HG02759 (cell line): ENCODE measurements around the gene IQGAP2.

Experiments
- ATAC-seq: cut with Tn5 transposase; IDR thresholded peaks from one replicate; pipeline ENCODE4 v1.9.1; 2021; ENCODE audit warnings: mild to moderate bottlenecking, moderate library complexity; ENCODE audit not compliant: unreplicated experiment

IQGAP2 gene

DNA sequence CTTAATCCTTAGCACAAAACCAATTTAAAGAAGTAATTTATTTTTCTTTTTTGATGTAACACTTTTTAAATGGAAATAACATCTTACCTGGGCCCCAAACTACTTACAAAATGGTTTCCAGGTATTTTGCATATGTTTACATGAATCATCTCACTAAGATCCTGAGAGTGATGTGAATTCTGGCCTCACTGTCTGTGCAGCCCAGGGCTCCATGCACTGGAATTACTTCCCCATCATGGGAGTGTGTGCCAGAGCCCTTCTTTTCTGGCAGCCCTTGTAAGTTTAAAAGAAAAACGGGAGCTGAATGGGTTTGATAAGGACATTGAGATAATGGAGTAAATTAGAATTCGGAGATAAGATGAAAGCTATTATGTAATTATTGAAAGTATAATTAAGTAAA is 300.6 kb downstream of the IQGAP2 start:
- ATAC-seq, result no peak

DNA sequence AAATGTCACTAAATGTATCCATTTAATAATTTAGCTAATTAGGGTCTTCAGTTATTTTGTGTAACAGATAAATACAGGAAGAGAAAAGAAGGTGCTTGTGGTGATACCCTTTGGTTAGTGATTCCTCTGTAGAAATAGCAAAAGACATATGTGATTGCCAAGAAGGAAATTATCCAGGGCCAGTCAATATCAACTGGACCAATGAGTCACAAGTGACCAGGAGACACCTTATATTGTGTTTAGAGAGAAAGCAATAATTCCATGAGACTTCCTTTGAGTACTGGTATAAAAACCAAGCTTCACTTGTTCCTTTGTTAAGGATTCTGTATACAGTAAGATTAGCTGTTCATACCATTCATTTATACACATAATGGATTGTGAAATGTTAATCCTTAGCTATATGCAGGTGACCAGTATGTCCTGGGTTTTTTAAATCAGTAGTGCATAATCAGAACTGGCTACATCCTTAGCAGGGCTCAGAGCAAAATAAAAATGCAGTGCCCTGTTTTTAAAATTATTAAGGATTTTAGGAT is 301.1 kb downstream of the IQGAP2 start:
- no peak for ATAC-seq

DNA sequence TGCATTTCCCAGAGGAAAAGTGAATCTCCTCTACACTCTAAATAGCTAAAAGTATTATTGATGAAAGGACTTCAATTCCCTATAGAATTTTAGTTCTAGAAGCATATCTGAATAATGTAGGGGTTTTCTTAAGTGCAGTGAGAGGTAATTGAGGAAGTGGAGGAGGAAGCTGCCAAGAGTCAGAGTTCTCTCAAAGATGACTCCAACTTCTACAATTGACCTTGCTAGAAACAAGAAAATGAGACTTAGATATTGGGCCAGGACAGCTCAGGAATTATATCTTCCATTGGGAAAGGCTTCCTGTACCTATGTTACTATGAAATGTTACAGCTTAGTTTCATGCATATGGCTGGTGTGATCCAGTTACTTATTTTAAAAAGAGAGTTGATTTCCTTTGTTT is 302.5 kb downstream of the IQGAP2 start:
- no peak for ATAC-seq

DNA sequence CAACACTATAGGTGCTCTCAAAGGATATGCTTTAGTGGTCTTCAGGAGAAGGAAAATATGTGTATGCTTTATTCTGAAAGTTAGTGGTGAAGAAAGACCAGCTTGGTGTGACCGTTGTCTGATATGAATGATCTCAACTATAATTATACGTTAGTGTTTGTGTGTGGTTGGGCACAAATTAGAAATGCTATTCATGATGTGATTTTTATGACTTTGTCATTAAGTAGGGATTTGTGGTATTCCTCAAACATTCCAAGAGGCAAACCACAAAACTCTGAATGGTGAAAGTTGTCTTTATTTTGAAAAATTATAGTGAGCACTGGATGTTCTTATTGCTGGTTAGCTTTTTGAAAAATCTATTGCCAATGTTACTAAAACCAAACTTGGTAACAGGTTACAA is 306.7 kb downstream of the IQGAP2 start:
- no peak for ATAC-seq

DNA sequence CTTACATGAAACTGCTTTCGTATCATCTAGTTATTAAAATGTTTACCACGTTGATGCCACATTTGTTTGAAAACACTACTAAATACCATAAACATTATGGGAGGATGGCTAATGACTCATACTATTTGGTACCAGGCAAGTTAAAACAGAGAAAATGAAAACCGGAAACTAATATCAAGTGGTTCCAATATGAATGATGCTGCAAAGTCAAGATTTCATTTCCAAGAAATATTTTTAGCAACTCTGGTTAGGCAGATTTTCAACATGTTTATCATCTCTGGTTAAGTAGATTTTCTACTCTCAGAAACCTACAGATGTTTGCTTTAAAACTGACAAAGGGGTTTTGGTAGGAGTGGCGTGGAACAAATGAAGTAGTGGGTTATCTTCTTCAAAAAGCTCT is 307.9 kb downstream of the IQGAP2 start:
- no peak for ATAC-seq

DNA sequence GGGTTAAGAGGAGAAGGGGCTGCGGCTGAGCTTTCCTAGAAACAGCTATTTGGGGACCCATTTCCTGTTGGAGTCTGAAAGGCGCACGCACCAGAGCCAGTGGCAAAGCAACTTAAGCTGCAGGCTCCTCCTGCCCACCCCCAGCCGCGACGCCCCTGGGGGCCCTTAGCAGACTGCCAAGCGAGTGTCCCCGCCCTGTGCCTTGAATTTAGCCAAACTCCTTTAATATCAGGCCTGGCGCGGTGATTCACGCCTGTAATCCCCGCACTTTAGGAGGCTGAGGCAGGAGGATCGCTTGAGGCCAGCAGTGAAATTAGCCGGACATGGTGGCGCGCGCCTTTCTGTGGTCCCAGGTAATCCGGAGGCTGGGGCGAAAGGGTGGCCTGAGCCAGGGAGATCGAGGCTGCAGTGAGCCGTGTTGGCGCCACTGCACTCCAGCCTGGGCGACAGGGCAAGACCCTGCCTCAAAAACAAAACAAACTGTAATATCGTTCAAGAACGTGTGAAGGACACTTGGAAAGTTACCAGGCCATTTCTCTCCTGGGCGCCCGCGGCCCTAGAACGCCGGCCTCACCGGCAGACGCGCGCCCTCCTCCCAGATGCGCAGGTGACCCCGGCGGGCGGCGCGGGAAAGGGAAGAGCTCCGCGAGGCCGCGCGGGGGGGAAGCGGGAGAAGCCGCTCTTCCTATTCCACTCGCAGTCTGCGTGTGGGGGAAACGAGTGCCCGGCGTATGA is 311.8 kb downstream of the IQGAP2 start:
- peak; percentile 3 for ATAC-seq

DNA sequence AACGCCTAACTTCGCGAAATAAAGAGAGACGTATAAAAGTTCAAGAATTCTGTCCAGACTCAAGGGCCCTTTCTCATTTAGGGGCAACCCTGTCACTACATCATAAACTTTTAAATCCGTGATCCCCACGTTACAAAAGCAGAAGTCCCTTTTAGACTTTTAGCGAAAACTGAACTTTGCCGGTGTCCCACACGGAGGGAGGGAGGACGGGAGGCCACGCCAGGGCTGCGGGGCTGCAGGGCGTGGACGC is 312.3 kb downstream of the IQGAP2 start:
- ATAC-seq, result peak; percentile 35

DNA sequence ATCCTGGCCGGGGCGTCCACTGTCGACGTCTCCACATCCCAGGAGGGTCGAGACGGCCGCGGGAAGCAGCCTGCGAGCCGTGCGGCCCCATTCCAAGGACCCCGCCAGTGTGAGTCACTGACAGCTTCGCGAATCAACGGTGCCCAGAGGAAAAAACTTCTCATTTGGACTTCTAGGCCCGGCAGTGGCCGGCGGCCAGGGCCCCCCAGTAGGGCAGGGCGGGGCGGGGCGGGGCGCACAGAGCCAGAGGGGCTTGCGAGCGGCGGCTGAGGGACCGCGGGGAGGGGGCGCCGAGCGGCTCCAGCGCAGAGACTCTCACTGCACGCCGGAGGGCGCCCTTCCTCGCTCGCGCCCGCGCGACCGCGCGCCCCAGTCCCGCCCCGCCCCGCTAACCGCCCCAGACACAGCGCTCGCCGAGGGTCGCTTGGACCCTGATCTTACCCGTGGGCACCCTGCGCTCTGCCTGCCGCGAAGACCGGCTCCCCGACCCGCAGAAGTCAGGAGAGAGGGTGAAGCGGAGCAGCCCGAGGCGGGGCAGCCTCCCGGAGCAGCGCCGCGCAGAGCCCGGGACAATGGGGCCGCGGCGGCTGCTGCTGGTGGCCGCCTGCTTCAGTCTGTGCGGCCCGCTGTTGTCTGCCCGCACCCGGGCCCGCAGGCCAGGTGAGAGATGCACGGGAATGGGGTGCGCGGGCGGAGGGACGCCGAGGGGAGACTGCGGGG is 312.8 kb downstream of the IQGAP2 start, which contains the start of gene F2R:
F2R (plus strand) TSS at position 391 of the 720 bp plus-strand sequence; CDS start at position 573, 182 bp downstream.
- peak; percentile 75 for ATAC-seq

DNA sequence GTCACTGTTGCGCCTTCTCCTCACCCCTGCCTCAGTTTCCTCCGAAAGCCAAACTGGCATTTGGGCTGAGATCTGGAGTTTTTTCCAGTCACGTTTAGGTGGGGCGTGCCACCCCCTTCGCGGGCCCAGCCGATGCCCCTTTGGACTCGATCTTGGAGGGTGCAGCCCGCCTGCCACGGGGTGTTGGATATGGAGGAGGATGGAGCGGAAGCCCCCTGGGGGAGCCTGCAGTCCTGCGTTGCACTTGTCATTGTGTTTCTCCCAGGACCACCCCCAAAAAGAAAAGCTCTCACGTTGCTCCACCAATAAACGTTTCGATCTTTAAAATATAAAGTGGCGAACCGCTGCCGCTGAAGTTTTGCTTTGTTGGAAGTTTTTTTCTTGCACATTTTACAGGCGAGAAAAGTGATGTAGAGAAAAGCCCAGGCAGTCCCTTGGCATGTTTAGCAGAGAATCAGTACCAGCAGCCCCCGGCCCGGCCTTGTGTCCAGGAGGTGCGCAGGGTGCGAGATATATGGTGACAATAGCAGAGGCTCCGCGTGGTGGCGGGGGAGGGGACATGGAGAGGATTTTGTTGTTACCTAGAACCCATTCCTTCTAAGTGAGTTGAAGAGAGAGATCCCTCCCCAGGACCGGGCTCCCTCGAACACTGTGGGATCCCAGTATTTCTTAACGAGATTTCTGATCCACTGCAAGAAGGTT is 313.5 kb downstream of the IQGAP2 start:
- ATAC-seq, result no peak

DNA sequence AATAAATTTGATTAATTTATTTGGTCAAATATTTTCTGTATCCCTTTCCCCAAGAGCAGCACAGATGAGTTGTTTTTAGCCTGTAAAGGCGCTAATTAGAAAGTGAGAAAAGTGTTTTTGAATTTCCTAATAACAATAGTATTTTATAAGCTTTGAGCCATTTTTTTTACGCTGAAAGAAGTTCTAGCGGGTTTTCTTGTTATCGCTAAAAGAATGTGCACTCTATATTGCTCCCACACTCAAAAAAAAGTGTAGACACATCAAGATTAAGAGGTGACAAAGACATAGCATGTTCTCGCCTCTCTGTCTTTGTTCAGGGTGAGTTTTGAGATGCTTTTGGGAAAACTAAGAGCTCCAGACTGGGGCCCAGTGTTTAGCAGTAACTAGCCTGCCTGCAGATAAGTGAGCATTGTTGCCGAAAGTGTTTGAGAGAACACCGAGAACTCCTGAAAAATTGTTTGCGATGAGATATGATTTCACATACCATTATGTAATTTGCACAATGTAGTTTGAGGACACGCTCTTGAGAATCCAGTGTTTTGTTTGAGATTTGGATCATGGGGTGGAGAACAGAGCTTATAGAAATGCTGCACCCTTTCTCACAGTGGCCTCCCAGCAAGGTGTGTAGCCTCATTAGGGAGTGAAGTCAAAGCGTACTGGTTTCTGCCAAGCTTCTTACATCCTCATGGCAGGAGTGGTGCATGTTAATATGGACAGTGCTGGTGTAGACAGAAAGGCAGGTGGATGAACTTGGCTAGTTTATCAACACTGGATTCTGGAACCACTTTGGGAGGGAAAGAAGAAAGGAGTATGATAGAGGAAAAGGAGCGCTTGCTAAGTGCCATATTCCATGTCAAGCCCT is 314.4 kb downstream of the IQGAP2 start:
- no peak for ATAC-seq

DNA sequence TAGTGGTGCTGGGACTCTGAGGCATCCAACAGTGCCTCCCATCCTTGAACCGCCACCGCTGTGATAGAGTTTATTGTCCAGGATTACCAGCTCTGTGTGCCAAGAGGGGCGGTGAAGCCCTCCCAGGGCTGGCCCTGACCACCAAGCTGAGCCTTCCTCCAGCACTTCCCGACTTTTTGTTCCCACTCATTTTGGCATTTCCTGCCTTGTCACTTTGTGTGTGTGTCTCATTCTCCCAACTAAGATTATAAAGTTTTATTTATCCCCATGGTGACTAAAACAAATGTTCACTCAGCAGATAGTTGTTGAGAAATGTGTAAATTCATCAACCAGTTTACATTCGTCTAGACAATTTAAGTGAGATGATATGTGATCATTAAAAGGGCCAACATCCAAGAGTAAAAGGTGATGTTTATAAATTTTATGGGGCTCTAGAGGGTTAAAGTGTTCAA is 315.3 kb downstream of the IQGAP2 start:
- no peak for ATAC-seq

DNA sequence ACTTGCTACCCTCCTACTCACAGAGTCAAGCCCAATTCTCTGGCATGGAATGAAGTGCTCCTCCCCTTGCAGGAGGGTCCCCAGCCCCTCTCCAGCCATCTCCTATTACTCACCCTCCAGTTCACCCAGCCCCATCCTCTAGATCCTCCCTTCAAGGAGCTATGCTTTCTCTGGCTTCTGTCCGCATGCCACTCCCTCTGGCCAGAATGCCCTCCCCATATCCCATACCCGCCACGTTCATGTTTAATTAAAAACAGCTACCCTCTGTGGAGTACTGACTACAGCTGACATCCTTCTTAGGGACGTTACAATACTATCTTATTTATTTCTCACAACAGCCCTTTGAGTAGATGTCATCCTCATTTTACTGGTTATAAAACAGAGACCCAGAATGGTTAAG is 315.8 kb downstream of the IQGAP2 start:
- no peak for ATAC-seq

DNA sequence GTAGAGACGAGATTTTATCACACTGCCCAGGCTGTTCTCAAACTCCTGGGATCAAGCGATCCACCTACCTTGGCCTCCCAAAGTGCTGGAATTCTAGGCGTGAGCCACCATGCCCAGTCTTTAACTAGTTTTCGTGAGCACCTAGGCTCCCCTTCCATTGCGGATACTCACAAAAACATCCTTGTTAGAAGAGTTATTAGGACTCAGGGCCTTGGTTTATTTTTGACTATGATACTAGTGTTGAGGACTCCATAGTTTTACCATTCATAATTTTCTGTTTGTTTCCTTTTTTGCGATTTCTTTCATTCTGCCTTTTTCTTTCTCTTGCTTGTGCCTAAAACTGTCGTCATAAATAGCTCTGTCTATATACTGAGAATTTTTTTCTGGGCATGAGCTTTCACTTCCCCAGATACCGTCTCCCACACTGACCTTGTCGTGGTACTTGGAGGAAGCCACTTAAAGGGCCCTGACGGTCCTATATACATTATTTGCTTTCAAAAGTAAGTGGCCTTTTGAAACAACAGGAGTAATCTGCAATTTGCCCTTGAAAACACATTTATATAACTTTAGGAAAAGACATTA is 318.0 kb downstream of the IQGAP2 start:
- ATAC-seq, result peak; percentile 92

DNA sequence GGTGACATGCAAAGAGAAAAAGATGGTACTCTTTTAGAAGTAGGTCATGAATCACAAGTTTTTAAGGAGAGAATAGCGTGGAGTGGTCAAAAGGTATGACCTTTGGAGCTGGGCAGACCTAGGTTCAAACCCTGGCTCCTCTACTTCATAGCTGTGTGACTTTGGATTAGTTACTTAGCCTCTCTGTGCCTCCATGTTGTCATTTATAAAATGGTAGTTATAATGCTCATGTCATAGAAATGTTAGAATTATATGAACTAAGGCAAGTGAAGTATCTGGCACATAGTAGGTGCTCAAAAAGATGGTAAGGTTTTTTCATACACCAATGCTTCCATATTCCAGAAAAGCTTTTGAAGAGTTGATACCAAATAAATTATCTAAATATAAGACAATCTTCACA is 320.2 kb downstream of the IQGAP2 start:
- ATAC-seq, result no peak

DNA sequence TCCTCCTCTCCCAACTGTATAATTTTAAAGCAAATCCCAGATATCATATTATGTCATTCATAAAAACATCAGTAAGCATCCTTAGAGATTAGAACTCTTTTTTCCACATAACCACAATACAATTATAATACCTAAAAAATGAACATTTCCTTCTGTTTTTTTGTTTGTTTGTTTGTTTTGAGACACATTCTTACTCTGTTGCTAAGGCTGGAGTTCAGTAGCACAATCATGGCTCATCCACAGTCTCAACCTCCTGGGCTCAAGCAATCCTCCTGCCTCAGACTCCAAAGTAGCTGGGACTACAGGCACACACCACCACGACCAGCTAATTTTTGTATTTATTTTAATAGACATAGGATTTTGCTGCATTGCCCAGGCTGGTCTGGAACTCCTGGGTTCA is 320.8 kb downstream of the IQGAP2 start:
- no peak for ATAC-seq

DNA sequence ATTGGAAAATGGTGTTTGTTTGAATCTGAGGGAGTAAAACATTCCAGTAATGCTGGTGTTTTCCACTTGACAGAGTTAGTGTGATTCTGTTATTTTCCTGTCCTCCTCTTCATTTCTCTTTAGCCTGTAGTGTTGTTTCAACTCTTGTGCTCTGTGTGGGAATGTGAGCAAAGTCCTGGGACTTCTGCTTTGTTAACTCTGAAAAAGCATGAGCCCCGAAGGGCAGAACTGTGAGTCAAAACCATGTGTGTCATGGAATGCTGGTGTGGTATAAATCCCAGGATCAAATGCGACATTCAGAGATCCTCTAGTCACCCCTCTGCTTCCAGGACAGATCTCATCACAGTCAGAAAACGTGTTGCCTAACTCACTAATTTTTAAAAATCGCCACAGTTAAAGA is 321.8 kb downstream of the IQGAP2 start:
- no peak for ATAC-seq

DNA sequence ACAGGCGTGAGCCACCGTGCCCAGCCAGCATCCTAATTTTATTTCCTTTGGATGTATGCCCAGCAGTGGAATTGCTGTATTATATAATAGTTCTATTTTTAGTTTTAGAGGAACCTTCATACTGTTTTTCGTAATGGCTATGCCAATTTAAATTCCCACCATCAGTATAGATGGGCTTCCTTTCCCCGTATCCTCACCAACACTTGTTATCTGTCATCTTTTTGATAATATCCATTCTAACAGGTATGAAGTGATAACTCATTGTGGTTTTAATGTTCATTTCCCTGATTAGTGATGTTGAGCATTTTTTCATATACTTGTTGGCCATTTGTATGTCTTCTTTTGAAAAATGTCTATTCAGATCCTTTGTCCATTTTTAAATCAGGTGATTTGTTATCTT is 325.9 kb downstream of the IQGAP2 start:
- ATAC-seq, result no peak

DNA sequence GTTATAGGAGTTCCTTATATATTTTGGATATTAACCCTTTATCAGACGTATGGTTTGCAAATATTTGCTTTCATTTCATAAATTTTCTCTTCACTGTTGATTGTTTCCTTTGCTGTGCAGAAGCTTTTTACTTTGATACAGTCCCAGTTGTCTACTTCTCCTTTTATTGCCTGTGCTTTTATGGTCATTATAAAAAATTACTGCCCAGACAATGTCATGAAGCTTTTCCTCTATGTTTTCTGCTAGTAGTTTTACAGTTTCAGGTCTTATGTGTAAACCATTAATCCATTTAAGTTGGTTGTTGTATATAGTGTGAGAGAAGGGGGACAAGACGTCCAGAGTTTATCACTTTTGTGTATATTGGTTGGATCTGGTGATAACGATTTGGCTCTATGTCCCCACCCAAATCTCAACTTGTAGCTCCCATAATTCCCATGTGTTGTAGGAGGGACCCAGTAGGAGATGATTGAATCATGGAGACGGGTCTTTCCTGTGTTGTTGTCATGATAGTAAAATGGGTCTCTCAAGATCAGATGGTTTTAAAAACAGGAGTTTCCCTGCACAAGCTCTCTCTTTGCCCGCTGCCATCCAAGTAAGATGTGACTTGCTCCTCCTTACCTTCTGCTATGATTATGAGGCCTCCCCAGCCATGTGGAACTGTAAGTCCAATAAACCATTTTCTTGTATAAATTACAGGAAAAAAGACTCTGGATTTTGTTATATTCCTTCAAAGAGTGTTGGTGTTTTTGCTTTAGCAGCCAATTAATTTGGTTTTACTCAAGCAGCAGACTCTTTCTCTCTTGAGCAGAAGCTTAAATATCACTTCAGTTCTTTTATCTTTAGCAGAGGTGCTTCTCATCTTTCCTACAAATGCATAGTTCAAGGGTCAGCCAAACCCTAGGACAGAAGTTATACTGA is 326.5 kb downstream of the IQGAP2 start:
- no peak for ATAC-seq

DNA sequence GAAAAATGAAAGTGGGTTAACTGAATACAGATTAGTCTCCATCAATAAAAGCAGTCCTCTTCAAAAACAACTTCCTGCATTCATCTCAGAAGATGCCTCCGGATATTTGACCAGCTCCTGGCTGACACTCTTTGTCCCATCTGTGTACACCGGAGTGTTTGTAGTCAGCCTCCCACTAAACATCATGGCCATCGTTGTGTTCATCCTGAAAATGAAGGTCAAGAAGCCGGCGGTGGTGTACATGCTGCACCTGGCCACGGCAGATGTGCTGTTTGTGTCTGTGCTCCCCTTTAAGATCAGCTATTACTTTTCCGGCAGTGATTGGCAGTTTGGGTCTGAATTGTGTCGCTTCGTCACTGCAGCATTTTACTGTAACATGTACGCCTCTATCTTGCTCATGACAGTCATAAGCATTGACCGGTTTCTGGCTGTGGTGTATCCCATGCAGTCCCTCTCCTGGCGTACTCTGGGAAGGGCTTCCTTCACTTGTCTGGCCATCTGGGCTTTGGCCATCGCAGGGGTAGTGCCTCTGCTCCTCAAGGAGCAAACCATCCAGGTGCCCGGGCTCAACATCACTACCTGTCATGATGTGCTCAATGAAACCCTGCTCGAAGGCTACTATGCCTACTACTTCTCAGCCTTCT is 329.4 kb downstream of the IQGAP2 start:
- ATAC-seq, result no peak
